Sigmoid colon (tissue), 3 donors: Measurements from ENCODE around the gene ZNF462.

ENCODE experiments used
- CTCF ChIP-seq, 4 experiments: fragments of 450-650 bp in 3 of 4; fragments of 200-600 bp in 1 of 4; IDR thresholded peaks; one replicate each; pipeline ENCODE4 v1.5.1; 2016 to 2019; ENCODE audit warnings: antibody characterized with exemption in 4 of 4, mild to moderate bottlenecking in 3 of 4, moderate library complexity in 2 of 4
- POLR2A ChIP-seq, 2 donors: fragments of 450-650 bp; IDR thresholded peaks; one replicate each; pipeline ENCODE4 v1.6.1; 2016; ENCODE audit warnings: antibody characterized with exemption in 2 of 2, mild to moderate bottlenecking in 2 of 2, moderate library complexity in 2 of 2

GRCh38 chr9:107034831-107035230 is 171.9 kb downstream of the ZNF462 start:
- TF ChIP-seq CTCF (IDR thresholded peaks at IDR 0.05) (no peak), POLR2A (IDR thresholded peaks at IDR 0.05) (no peak)
